ENCODE data around the gene SPNS2. TPM values are rescaled to one million over a fixed set of nuclear protein-coding genes. Genes with fewer than 3 reads are reported as not detected.

The SPNS2 gene
- total RNA-seq, 1 donor from 2014 or later, result 67.0 TPM

- H3K9me3 ChIP-seq, result no peaks in the 10 kb centered on the region
- H3K4me3 ChIP-seq, result peak overlapping the region; percentile 84
- H3K4me1 ChIP-seq, result peaks cover 16% of the 10 kb centered on the region
- DNase-seq (peak; percentile 62), ATAC-seq (no peak)
- H3K27me3 ChIP-seq, result no peaks in the 10 kb centered on the region
- H3K27ac ChIP-seq, result peak overlapping the region; percentile 87
- intact Hi-C loops (cut with DNase I), result no loop called here
- no peak for TF ChIP-seq CTCF (IDR thresholded peaks at IDR 0.05)
- peaks cover 42% of the 10 kb centered on the region for H3K36me3 ChIP-seq
Observed at GRCh38 chr17:4554441-4554996, 55.8 kb downstream of the SPNS2 start.

GRCh38 chr17:4554997-4555799, 56.5 kb downstream of the SPNS2 start, which contains the start of gene MYBBP1A:
Gene MYBBP1A (minus strand): TSS chr17:4555384. CDS start chr17:4555324, 60 bp downstream.
- H3K36me3 ChIP-seq, result peaks cover 35% of the 10 kb centered on the region
- peak; percentile 94 for ATAC-seq
- H3K27me3 ChIP-seq, result no peaks in the 10 kb centered on the region
- peak within 1 kb of the TSS; percentile 84 for H3K4me3 ChIP-seq
- H3K4me1 ChIP-seq, result peaks cover 16% of the 10 kb centered on the region
- H3K27ac ChIP-seq, result peak within 1 kb of the TSS; percentile 87
- intact Hi-C loops (cut with DNase I), result no loop called here
- peak; percentile 34 for TF ChIP-seq CTCF (IDR thresholded peaks at IDR 0.05)
- DNase-seq, result peak; percentile 99
- H3K9me3 ChIP-seq, result no peaks in the 10 kb centered on the region

GRCh38 chr17:4555873-4556759, 57.4 kb downstream of the SPNS2 start:
- intact Hi-C loops (cut with DNase I), result no loop called here

GRCh38 chr17:4556996-4557395, 58.3 kb downstream of the SPNS2 start:
- intact Hi-C loops (cut with DNase I), result no loop called here
- Histone ChIP-seq H3K4me1 (peaks cover 16% of the 10 kb centered on the region), H3K4me3 (no peak overlapping the region), H3K9me3 (no peaks in the 10 kb centered on the region), H3K27ac (no peak overlapping the region), H3K36me3 (peaks cover 17% of the 10 kb centered on the region), H3K27me3 (no peaks in the 10 kb centered on the region)
- ATAC-seq (no peak), DNase-seq (no peak)
- TF ChIP-seq CTCF (IDR thresholded peaks at IDR 0.05), result no peak

More at GRCh38 chr17:4555873-4556759, 57.4 kb downstream of the SPNS2 start:
- H3K27ac ChIP-seq, result peak overlapping the region; percentile 87
- no peaks in the 10 kb centered on the region for H3K27me3 ChIP-seq
- peak overlapping the region; percentile 84 for H3K4me3 ChIP-seq
- peaks cover 16% of the 10 kb centered on the region for H3K4me1 ChIP-seq
- TF ChIP-seq CTCF (IDR thresholded peaks at IDR 0.05), result no peak
- peaks cover 26% of the 10 kb centered on the region for H3K36me3 ChIP-seq
- no peaks in the 10 kb centered on the region for H3K9me3 ChIP-seq
- DNase-seq, result peak; percentile 51
- ATAC-seq, result no peak

- peaks cover 16% of the 10 kb centered on the region for H3K4me1 ChIP-seq
- peaks cover 9% of the 10 kb centered on the region for H3K36me3 ChIP-seq
- ATAC-seq (no peak), DNase-seq (peak; percentile 52)
- H3K4me3 ChIP-seq, result no peak overlapping the region
- no peaks in the 10 kb centered on the region for H3K9me3 ChIP-seq
- intact Hi-C loops (cut with DNase I), result no loop called here
- no peak for TF ChIP-seq CTCF (IDR thresholded peaks at IDR 0.05)
- no peak overlapping the region for H3K27ac ChIP-seq
- H3K27me3 ChIP-seq, result no peaks in the 10 kb centered on the region
Observed at GRCh38 chr17:4557626-4558346, 59.1 kb downstream of the SPNS2 start.
